ENCODE results near the gene PRKAR1B. TPM values are rescaled to one million over a fixed set of nuclear protein-coding genes. Genes with fewer than 3 reads are reported as not detected.
A peak's percentile ranks its signal among the peaks of the same experiment; 100 is the strongest.
"Not testable (repeated sequence)": the region's sequence is repeated elsewhere in the genome, so short reads cannot be mapped to it uniquely, and the experiment has no call there.

PRKAR1B gene
- total RNA-seq, 4 donors from 2014 or later, result 8.2 to 12.3 (median 10.5) TPM

DNA sequence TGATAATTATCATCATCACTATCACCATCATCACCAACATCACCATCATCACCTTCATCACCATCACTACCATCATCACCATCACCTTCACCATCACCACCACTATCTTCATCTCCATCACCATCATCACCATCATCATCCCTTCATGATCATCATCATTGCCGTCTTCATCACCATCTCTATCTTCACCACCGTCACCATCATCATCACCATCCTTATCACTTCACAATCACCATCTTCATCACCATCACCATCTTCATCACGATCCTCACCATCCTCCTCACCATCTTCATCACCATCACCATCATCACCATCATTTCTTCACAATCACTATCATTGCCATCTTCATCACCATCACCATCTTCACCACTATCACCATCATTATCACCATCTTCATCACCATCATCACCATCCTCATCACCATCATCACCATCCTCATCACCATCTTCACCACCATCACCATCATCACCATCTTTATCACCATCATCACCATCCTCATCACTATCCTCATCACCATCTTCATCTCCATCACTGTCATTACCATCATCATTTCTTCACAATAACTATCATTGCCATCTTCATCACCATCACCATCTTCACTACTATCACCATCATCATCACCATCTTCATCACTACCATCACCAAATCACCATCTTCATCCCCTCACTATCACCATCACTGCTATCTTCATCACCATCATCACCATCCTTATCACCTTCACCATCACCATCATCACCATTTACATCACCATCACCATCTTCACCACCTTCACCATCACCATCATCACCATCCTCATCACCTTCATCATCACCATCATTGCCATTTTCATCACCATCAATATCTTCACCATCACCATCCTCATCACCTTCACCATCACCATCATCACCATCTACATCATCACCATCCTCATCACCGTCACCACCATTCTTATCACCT lies 73.0 kb downstream of the PRKAR1B start:
- TF ChIP-seq POLR2AphosphoS5 (IDR thresholded peaks at IDR 0.05) (no peak), POLR2A (IDR thresholded peaks at IDR 0.05) (no peak), EP300 (IDR thresholded peaks at IDR 0.05) (no peak)
- TF ChIP-seq, protein P1, sequence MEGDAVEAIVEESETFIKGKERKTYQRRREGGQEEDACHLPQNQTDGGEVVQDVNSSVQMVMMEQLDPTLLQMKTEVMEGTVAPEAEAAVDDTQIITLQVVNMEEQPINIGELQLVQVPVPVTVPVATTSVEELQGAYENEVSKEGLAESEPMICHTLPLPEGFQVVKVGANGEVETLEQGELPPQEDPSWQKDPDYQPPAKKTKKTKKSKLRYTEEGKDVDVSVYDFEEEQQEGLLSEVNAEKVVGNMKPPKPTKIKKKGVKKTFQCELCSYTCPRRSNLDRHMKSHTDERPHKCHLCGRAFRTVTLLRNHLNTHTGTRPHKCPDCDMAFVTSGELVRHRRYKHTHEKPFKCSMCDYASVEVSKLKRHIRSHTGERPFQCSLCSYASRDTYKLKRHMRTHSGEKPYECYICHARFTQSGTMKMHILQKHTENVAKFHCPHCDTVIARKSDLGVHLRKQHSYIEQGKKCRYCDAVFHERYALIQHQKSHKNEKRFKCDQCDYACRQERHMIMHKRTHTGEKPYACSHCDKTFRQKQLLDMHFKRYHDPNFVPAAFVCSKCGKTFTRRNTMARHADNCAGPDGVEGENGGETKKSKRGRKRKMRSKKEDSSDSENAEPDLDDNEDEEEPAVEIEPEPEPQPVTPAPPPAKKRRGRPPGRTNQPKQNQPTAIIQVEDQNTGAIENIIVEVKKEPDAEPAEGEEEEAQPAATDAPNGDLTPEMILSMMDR (IDR thresholded peaks at IDR 0.05), result no peak

DNA sequence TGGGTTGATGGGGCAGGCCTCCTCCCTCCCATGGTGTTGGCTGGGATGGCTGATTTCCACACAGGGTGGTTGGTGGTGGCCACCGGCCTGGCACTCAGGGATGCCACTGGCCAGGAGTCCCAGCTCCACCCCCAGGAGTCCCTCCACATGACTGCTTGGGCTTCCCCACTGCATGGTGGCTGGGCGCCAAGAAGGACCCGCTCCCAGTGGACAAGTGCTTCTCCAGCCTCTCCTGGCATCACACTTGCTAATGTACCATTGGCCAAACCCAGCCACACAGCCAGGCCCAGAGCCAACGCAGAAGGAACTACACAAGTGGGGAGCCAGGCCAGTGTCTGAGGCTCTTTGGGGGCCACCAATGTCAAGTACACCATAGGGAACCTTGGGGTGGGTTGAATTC lies 74.2 kb downstream of the PRKAR1B start:
- Histone ChIP-seq H3K27me3 (no peaks in the 10 kb centered on the region), H3K4me3 (no peak overlapping the region), H3K9me3 (no peaks in the 10 kb centered on the region), H3K36me3 (no peaks in the 10 kb centered on the region), H3K4me1 (no peaks in the 10 kb centered on the region), H3K27ac (no peak overlapping the region)
- WGBS, result 93% methylated on average over 3 of the region's 4 CpGs
- TF ChIP-seq POLR2AphosphoS5 (IDR thresholded peaks at IDR 0.05) (no peak), EP300 (IDR thresholded peaks at IDR 0.05) (no peak), POLR2A (IDR thresholded peaks at IDR 0.05) (no peak)
- TF ChIP-seq, protein P1 (IDR thresholded peaks at IDR 0.05), result no peak
- no peak for DNase-seq (ENCODE audit: low spot score in 2 of 2)

More for the DNA sequence above, 73.0 kb downstream of the PRKAR1B start:
- no peaks in the 10 kb centered on the region for H3K36me3 ChIP-seq
- H3K4me3 ChIP-seq, result no peak overlapping the region
- DNase-seq (ENCODE audit: low spot score in 2 of 2), result no peak
- no peaks in the 10 kb centered on the region for H3K9me3 ChIP-seq
- 97% methylated on average over 4 of the region's 4 CpGs for WGBS
- no peaks in the 10 kb centered on the region for H3K27me3 ChIP-seq
- H3K4me1 ChIP-seq, result no peaks in the 10 kb centered on the region
- H3K27ac ChIP-seq, result no peak overlapping the region

DNA sequence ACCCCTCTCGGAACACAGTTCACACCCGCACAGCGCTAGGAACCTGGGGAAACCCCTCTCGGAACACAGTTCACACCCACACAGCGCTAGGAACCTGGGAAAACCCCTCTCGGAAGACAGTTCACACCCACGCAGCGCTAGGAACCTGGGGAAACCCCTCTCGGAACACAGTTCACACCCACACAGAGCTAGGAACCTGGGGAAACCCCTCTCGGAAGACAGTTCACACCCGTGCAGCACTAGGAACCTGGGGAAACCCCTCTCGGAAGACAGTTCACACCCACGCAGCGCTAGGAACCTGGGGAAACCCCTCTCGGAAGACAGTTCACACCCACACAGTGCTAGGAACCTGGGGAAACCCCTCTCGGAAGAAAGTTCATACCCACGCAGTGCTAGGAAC lies 74.9 kb downstream of the PRKAR1B start:
- H3K4me1 ChIP-seq; DNase-seq (ENCODE audit: low spot score in 2 of 2); H3K4me3 ChIP-seq; H3K9me3 ChIP-seq; H3K27me3 ChIP-seq; H3K27ac ChIP-seq; H3K36me3 ChIP-seq: not testable (repeated sequence)
- WGBS, result 83% methylated on average over 10 of the region's 17 CpGs

DNA sequence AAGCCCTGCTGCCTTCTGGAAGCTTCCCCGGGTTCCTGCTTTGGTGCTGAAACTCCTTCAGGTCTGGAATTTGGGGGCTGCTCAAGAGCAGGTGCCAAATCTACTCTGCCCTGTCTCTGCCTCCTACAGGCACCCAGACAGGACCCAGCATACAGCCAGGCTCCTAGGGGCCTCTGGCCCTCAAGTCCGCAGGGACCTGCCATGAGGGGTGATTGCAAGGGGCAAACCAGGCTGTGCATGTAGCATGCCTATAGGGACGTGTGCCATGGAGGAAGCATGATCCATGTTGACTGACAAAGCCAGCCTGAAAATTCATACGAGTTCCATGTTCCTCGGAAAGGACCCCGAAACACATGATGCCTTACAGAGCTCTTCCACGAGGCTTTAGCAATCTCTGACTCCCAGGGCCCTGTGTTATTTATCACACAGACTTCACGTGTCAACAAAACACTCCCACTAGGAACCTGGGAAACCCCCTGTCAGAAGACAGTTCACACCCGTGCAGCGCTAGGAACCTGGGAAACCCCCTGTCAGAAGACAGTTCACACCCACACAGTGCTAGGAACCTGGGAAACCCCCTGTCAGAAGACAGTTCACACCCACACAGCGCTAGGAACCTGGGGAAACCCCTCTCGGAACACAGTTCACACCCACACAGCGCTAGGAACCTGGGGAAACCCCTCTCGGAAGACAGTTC lies 75.9 kb downstream of the PRKAR1B start:
- H3K36me3 ChIP-seq, result no peaks in the 10 kb centered on the region
- 90% methylated on average over 6 of the region's 14 CpGs for WGBS
- H3K27ac ChIP-seq, result no peak overlapping the region
- TF ChIP-seq POLR2A (IDR thresholded peaks at IDR 0.05), result no peak
- TF ChIP-seq, protein P1 (IDR thresholded peaks at IDR 0.05), result no peak
- TF ChIP-seq EP300 (IDR thresholded peaks at IDR 0.05), result no peak
- TF ChIP-seq POLR2AphosphoS5 (IDR thresholded peaks at IDR 0.05), result no peak
- H3K27me3 ChIP-seq, result no peaks in the 10 kb centered on the region
- H3K4me1 ChIP-seq, result no peaks in the 10 kb centered on the region
- no peak overlapping the region for H3K4me3 ChIP-seq
- no peaks in the 10 kb centered on the region for H3K9me3 ChIP-seq
- DNase-seq (ENCODE audit: low spot score in 2 of 2), result no peak

DNA sequence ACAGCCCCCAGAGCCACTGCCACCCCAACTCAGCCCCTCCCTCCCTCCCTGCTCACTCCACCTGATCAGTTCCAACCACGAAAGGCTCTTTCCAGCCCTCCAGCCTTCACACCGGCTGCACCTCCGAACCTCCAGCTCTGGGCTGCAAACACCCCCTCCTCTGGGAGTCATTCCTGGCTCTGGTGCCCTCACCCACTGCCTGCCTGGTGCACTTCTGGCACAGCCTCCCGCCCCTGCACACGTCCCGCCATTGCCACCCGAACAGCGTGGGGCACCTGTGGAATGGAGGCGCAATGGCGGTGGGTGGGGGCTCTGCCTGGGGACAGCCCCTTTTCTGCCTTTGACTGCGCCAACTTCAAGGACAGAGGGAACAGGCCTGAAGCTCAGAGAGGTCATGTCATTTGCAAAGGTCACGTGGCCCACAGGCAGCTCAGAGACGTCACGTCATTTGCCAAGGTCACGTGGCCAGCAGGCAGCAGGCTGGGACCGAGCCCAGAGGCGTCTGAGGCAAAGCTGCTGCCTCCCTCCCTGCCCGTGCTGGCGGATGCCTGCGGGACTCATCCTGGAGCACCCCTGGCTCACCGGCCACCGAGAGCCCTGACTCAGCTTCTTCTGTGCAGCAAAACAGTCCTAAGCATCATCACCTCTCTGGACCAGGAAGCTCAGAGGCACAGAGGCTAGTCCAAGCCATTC lies 76.6 kb downstream of the PRKAR1B start:
- H3K27me3 ChIP-seq, result no peaks in the 10 kb centered on the region
- WGBS, result 86% methylated on average over 17 of the region's 22 CpGs
- TF ChIP-seq POLR2AphosphoS5 (IDR thresholded peaks at IDR 0.05) (no peak), EP300 (IDR thresholded peaks at IDR 0.05) (no peak), POLR2A (IDR thresholded peaks at IDR 0.05) (no peak)
- TF ChIP-seq, protein P1 (IDR thresholded peaks at IDR 0.05), result no peak
- no peak overlapping the region for H3K27ac ChIP-seq
- peak in 1 of 2 donors; percentile 45 for DNase-seq (ENCODE audit: low spot score in 2 of 2)
- no peak overlapping the region for H3K4me3 ChIP-seq
- H3K9me3 ChIP-seq, result no peaks in the 10 kb centered on the region
- no peaks in the 10 kb centered on the region for H3K36me3 ChIP-seq
- no peaks in the 10 kb centered on the region for H3K4me1 ChIP-seq
